Activated B cell treated with CpG ODN at 0.5 μM for 24 hours (primary cell): ENCODE data around the gene NAGA. TPM values are rescaled to one million over a fixed set of nuclear protein-coding genes. Genes with fewer than 3 reads are reported as not detected.
"Not testable (repeated sequence)": the region's sequence is repeated elsewhere in the genome, so short reads cannot be mapped to it uniquely, and the experiment has no call there.

Experiments used
- ATAC-seq: fragments of 200-7000 bp; cut with Tn5 transposase; one replicate; pipeline ENCODE4 v1.10.0; 2021; ENCODE audit warnings: low read depth, mild to moderate bottlenecking, moderate library complexity
- CTCF ChIA-PET: fragments of 350-600 bp; sonication (Branson Sonifier 250); formaldehyde crosslinking; loops from one replicate; lab custom pipeline; 2021; ENCODE audit warnings: antibody characterized with exemption; lab: Charles Lee
- POLR2A ChIA-PET: fragments of 350-600 bp; sonication (Branson Sonifier 250); formaldehyde crosslinking; loops from one replicate; lab custom pipeline; 2021; ENCODE audit warnings: antibody characterized with exemption; lab: Charles Lee
- DNase-seq: peaks from one replicate; pipeline ENCODE4 v3.0.0; 2022
- H3K27ac Mint-ChIP-seq: one replicate; pipeline ENCODE4 v1.8.0; 2020; ENCODE audit warnings: mixed read lengths
- H3K27me3 Mint-ChIP-seq: one replicate; pipeline ENCODE4 v1.8.0; 2021; ENCODE audit warnings: mixed read lengths
- H3K36me3 Mint-ChIP-seq: one replicate; pipeline ENCODE4 v1.8.0; 2021; ENCODE audit warnings: low read depth, mixed read lengths
- H3K4me1 Mint-ChIP-seq: one replicate; pipeline ENCODE4 v1.8.0; 2021; ENCODE audit warnings: mixed read lengths
- H3K4me3 Mint-ChIP-seq: one replicate; pipeline ENCODE4 v1.8.0; 2020; ENCODE audit warnings: mild to moderate bottlenecking, mixed read lengths
- H3K9me3 Mint-ChIP-seq: one replicate; pipeline ENCODE4 v1.8.0; 2020; ENCODE audit warnings: mixed read lengths
- CTCF ChIP-seq: fragments of 200-600 bp; IDR thresholded peaks from one replicate; pipeline ENCODE4 v1.8.0; 2022; ENCODE audit warnings: antibody characterized with exemption, mild to moderate bottlenecking
- intact Hi-C: fragments of 100-400 bp; cut with micrococcal nuclease; formaldehyde crosslinking; loops from one replicate; pipeline ENCODE4 v1.15.1; 2024
- total RNA-seq: library from RNA; stranded (reverse); gene quantifications from 2 replicates; pipeline ENCODE4 v1.2.3, GENCODE V29; 2022

The NAGA gene
- total RNA-seq, 1 donor from 2014 or later, result 26.8 TPM

GRCh38 chr22:42111798-42112197 lies 41.2 kb upstream of the NAGA start:
- DNase-seq, result no peak
- POLR2A ChIA-PET, result no interaction called here
- Mint-ChIP-seq H3K36me3 (peaks cover 2% of the 10 kb centered on the region), H3K4me3 (no peak overlapping the region), H3K4me1 (no peaks in the 10 kb centered on the region), H3K27me3 (no peaks in the 10 kb centered on the region), H3K27ac (no peak overlapping the region), H3K9me3 (peaks cover 11% of the 10 kb centered on the region)
- no peak for TF ChIP-seq CTCF
- CTCF ChIA-PET, result interaction anchor here (2.2 to 2.8 kb wide), 2 partner anchors 21 to 145 kb away, joined by 18 to 24 read pairs; partner anchors contain the start of gene NDUFA6
- ATAC-seq, result no peak
- intact Hi-C loops, result loop anchor here (1.0 to 5.0 kb wide), 3 partner anchors 145 to 415 kb away; no protein-coding TSS in a partner anchor

GRCh38 chr22:42108848-42109247 lies 38.2 kb upstream of the NAGA start:
- Mint-ChIP-seq H3K27me3 (no peaks in the 10 kb centered on the region), H3K4me3 (no peak overlapping the region), H3K27ac (no peak overlapping the region), H3K9me3 (peaks cover 5% of the 10 kb centered on the region), H3K36me3 (peaks cover 1% of the 10 kb centered on the region), H3K4me1 (no peaks in the 10 kb centered on the region)
- ChIA-PET CTCF (no interaction called here), POLR2A (interaction anchor here (0.6 kb wide), 1 partner anchor 402 kb away, joined by 3 read pairs; no protein-coding TSS in a partner anchor)
- intact Hi-C loops, result no loop called here
- ATAC-seq, result no peak
- TF ChIP-seq CTCF, result no peak
- DNase-seq, result no peak

- not testable (repeated sequence) for H3K4me3 Mint-ChIP-seq
- peaks cover 13% of the 10 kb centered on the region for H3K36me3 Mint-ChIP-seq
These were observed 33.8 kb upstream of the NAGA start for GRCh38 chr22:42104332-42104860.

GRCh38 chr22:42101199-42101598 lies 30.6 kb upstream of the NAGA start:
- ChIA-PET POLR2A (no interaction called here), CTCF (interaction anchor here (2.8 kb wide), 1 partner anchor 10 kb away, joined by 7 read pairs; the partner anchor contains the start of gene NDUFA6)
- Mint-ChIP-seq H3K4me3 (no peak overlapping the region), H3K27me3 (no peaks in the 10 kb centered on the region), H3K27ac (no peak overlapping the region), H3K36me3 (peaks cover 18% of the 10 kb centered on the region), H3K9me3 (peaks cover 13% of the 10 kb centered on the region), H3K4me1 (no peaks in the 10 kb centered on the region)
- DNase-seq, result no peak
- ATAC-seq, result no peak
- no peak for TF ChIP-seq CTCF
- intact Hi-C loops, result no loop called here

More at GRCh38 chr22:42104332-42104860, 33.8 kb upstream of the NAGA start:
- H3K27me3 Mint-ChIP-seq, ATAC-seq, POLR2A ChIA-PET, intact Hi-C loops, CTCF ChIA-PET, H3K27ac Mint-ChIP-seq, DNase-seq, H3K4me1 Mint-ChIP-seq: not testable (repeated sequence)
- H3K9me3 Mint-ChIP-seq, result peaks cover 11% of the 10 kb centered on the region

GRCh38 chr22:42091455-42091782 lies 20.8 kb upstream of the NAGA start:
- intact Hi-C loops, result loop anchor here (1.0 to 10.0 kb wide), 7 partner anchors 73 to 521 kb away; partner anchors contain the start of genes POLDIP3 and SERHL2
- H3K27ac Mint-ChIP-seq, result peak overlapping the region; percentile 98
- no peaks in the 10 kb centered on the region for H3K27me3 Mint-ChIP-seq
- no peak for TF ChIP-seq CTCF
- peak overlapping the region; percentile 97 for H3K4me3 Mint-ChIP-seq
- POLR2A ChIA-PET, result interaction anchor here (0.6 to 4.3 kb wide), 18 partner anchors 8 to 462 kb away, joined by 3 to 174 read pairs (median 8); partner anchors contain the start of genes CENPM, NAGA, PHETA2 and SERHL2
- peaks cover 30% of the 10 kb centered on the region for H3K4me1 Mint-ChIP-seq
- DNase-seq, result no peak
- CTCF ChIA-PET, result interaction anchor here (0.6 to 3.1 kb wide), 17 partner anchors 9 to 394 kb away, joined by 3 to 36 read pairs (median 5); partner anchors contain the start of genes NAGA, SEPTIN3 and SMDT1
- no peaks in the 10 kb centered on the region for H3K9me3 Mint-ChIP-seq
- no peak for ATAC-seq
- peaks cover 29% of the 10 kb centered on the region for H3K36me3 Mint-ChIP-seq
